Activated CD4-positive, CD25-positive, alpha-beta regulatory T cell treated with anti-CD3 and anti-CD28 coated beads, Interleukin-2, amount 50 U/mL, for 24 hours (primary cell): ENCODE results near the gene KIF18B.

Source experiments
- ATAC-seq, 2 donors: fragments of 150-1000 bp; cut with Tn5 transposase; one replicate each; pipeline ENCODE4 v1.10.0; 2021; ENCODE audit warnings: mild to moderate bottlenecking in 1 of 2, moderate library complexity in 1 of 2

KIF18B gene

DNA sequence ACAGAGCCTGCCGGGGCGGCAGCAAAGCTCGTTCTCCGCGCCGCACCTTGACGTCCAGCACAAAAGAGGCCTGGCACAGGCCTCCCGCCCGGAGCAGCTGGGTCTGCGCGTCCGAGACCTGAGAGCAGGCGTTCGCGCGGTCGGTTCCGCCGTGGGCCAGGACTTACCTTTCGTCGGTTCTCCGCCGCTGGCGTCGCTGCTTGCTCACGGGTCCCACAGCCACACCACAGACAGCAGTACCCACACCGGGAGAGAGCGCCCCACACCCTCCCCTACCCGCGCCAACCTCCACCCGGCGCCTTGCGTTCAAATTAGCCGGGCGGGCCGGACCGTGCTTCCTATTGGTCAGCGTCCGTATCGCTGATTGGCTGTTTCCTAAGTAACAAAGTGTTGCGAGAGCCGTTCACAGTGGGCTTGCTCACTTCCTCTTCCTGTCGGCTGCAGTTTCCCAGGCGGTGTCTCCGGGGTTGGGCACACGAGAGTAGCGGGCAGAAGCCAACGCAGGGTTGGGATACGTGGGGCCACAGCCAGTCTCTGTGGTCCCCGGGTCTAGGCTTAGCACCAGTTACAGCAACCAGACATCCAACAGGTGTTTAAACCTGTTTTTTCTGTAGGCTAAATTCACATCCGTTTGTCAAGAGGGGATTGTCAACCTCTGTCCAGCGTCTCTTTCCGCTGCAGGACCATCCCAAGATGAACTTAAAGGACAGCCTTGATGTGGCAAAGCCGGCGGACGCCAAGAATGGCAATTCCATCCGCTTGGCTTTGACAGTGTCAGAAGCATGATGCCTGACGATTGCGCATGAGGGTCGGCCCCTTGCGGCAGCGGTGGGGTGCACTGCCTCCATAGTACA is at the start of gene KIF18B:
Gene KIF18B, minus strand, starts transcription at position 313 of the 854 bp plus-strand sequence. CDS start 11,429 bp downstream, outside the sequence.
- peak; percentile 100 for ATAC-seq

DNA sequence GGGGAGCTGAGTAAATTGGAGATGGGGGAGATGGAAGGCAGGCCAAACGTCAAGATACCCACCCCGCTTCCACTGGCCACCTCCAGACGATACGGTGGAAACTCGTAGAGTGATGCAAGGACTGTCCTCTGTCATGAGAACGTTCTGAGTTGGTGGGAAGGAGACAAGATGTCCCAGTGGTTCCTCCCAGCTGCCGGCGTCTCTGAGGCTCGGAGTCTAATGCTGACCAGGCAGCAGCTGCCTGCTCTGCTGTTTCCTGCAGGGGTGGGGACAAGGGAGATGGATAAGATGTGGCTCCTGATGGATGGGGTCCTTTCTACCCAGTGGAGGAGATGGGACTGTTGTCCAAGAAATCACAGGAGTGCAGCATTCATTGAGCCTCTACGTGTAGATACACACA is 48.7 kb upstream of the KIF18B start:
- ATAC-seq: no peak

DNA sequence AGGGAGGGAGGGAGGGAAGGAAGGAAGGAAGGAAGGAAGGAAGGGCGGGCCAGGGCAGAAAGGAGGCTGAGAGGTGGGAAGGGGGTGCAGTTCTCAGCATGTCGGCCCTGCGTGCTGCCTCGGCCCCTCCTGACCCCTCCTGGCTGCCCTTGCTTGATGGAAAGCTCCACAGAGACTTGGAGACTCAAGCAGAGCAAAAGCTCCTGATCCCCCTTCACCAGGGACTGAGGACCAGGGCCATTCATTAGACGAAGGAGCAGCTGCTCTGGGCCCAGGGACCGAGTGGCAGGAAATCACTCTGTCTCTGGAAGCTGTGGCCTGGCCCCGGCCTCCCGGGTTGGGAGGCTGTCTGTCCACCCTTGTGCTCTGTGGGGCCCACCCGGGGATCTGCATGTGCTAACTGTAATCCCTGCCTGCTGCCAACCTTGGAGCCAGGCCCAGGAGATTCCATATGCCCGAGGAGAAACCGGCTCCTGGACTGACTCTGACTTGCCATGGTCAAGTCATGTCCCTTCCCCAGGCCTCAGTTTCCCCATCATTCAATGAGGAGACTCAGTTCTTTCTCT is 47.9 kb upstream of the KIF18B start:
- no peak for ATAC-seq

DNA sequence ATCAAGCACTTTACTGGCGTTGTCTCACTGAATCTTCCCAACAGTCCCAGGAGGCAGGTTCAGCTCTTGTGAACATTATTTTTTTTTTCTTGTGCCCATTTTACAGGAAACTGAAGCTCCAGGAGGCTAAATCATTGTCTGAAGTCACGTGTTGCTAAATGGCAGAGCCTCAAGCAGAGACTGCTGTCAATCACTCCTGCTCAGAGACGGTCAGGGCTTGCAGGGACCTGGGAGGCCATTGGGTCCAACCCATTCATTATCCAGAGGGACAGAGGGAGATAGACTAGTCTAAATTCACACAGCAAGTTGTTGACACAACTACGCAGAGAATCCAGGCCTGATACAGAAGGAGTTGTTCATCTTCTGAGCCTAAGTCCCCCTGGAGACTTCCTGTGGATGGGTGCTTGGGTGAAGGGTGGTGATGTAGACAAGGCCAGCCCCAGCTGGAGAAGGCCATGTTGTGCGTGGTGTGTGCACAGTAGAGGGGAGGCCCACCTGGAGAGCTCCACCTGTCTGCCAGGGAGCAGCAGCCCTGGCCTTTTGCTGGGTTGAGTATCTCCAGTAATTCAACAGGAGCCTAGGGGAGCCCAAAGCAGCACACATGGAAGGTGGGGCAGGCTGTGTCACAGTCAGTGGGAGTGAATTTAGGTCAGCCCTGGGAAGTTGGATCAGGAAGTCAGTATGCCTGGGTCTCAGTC is 44.8 kb upstream of the KIF18B start:
- no peak for ATAC-seq

DNA sequence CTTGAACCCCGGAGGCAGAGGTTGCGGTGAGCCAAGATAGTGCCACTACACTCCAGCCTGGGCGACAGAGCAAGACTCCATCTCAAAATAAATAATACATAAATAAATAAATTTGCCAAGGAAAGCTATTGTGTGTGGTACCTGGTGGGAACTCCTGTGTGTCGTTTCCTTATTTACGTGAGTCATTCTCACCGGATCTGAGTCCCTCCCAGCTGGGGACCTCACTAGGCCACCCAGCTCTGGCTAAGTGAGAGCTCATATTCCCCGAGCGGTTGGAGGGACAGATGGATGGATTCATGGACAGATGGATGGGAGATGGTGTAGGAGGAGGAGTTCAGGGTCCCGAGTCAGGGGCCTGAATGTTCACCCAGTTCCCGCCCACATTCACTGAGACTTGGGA is 43.4 kb upstream of the KIF18B start:
- no peak for ATAC-seq

DNA sequence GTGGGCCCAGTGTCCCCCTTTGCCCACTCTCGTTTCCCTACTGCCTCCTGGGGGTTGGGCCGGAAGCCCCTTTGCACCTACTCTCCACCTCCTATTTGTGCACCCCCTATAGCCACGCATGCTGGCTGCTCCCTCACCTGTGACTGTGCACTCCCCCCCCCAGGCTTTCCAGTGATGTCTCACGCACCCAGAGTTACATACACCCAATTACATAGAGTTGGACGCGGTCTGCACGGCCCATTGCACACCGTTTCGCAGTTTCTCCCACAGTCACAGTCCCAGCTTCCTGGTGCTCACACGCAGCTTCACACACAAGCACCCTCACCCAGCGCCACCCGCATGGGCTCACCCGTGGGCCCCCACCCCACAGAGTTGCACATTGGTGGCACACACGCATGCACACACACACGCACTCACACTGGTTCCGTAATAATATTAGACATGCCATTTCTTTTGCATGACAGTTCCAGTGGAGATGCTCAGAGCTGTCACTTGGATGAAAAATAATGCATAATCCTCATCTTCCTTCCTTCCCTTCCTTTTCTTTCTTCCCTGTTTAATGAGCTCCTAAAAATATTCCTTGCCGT is 42.1 kb upstream of the KIF18B start:
- ATAC-seq: no peak

DNA sequence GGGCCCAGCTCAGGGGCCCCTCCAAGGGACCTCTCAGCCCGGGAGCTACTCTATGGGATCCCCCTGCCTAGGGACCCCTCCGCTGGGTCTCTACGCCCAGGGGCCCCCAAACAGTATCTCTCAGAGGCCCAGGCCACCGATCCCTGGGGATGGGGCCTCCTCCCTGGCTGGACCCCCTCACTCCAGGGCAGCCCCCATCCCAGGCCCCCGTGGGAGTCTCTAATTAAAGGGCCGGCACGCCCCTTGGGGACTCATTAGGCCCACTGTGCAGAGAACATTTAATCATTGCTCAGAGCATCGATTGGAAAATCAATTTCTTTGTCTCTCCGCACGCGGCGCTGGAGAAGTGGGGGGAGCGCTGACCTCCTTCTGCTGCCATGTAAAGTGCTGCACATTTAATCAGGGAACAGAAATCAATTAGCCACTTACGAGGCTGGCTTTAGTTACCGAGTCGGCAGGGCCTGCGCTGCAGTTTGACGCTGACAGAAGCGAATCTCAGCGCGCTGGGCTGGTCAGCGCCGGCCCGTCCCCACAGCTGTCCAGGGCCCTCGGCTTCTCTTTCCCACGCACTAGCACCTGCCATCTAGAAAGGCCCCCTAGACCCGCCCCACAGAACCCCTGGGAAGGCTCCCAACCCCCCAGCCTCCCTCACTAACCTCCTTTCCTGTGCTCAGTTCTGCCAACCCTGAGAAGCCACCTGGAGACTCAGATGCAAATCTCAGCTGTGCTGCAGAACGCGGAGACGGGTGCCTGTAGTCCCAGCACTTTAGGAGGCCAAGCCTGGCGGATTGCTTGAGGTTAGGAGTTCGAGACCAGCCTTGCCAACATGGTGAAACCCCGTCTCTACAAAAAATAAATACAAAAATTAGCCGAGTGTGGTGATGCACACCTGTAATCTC is 40.7 kb upstream of the KIF18B start:
- no peak for ATAC-seq

DNA sequence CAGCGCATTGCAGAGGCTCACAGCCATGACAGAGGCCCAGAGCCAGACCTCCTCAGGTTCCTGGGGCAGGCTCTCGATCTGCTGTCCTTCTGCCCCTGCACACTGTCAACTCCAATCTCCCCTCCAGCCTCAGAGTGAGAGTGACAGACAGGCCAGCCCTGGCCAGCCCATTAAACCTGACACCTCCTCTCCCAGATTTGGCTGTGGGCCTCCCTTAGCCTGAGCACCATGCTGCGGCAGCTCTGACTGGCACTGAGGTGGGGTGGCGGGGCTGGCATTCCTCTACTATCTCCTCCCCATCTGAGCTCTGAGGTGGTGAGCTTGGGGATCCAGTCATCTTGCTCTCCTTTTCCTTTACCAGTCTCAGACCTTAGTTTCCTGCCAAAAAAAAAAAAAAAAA is 36.0 kb upstream of the KIF18B start:
- no peak for ATAC-seq

DNA sequence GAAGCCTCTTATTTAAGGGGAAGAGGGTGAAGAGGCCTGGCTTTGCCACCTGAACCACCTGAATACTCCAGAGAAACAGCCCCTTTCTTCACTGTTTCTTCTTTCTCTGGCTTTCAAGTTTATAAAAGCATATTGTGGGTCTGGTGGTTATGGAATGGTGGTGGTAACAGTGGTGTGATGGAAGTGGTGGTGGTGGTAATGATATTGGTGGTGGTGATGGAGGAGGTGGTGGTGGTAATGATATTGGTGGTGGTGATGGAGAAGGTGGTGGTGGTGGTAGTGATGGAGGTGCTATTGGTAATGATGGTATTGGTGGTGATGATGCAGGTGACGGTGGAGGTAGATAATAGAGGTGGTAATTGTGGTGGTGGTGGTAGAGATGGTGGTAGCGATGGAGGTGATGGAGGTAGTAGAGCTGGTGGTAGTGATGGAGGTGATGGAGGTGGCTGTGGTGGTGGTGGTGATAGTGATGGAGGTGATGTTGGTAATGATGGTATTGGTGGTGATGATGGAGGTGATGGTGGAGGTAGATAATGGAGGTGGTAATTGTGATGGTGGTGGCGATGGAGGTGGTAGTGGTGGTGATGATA is 34.6 kb upstream of the KIF18B start:
- ATAC-seq: no peak

DNA sequence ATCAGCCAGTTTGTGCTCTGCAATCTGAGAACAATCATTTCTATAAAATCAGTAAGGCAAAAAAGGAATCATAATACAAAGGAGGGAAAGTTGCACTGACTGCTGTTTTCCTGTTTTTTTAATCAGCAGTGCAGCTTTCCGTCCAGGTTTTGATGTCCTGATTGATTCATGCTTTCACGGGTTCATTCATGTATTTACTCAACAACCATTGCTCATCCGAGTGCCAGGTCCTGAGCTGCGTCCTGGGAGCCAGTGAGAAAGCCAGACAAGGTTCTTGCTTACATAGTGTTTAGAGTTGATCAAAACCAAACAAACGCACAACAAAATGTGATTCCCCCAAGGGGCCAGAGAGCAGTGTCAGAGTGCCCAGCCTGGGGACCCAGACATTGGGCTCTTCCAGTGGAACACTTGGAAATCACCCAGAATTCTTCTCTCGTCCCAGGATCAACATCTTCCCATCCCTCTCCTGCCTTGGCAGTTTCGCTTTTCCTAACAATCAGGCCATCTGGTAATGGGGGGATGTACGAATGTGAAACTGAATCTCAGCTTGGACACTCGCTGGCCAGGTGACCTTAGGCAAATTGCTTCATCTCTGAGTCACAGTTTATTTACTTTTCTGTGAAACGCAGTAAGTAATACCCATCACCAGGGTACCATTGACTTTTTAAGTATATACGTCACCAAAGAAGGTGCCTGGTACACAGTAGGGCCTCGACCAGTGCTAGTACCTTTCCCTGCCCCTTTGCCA is 33.8 kb upstream of the KIF18B start:
- ATAC-seq: no peak

DNA sequence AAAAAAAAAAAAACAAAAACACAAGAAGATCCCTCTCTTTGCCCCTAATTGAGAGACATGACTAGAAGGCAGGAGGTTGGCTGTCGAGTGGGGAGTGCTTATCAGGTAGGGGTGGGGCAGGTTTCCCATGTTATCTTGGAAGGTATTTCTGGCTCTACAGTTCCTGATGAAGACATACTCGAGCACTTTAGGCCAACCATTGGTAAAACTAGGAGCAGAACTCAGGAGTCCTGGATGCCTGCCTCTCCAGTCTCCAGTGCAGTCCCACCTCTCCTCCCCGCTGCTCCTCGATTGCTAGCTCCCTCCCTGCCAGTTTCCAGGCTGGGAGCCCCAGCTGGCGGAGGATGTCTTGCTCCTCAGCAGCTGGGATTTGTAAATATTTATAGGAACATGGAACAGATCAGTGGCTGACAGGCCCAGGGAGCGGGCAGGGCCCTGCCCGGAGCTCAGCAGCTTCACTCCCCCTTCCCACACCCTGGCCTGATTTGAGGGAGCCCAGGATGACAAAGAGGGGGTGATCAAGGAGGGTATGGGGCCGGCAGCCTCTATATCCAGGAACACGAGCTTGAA is 31.9 kb upstream of the KIF18B start:
- no peak for ATAC-seq

DNA sequence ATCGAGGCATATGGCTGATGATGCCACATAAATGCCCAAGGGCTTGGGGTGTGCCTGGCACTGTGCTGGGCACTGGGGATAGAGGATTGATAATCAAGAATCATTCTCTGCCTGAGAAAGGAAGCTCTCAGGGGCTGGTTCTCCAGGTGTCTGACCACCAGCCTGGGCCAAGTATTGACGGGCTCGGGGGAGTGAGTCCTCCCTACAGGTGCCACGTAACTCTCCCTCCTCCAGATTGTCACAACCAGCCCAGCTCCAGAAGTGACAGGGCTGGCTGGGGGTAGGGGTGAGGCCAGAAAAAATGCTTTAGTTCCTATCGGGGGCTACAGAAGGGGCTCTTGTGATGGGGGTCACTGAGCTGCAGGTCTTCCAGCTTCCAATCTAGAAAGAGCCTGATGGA is 31.2 kb upstream of the KIF18B start:
- ATAC-seq: no peak

DNA sequence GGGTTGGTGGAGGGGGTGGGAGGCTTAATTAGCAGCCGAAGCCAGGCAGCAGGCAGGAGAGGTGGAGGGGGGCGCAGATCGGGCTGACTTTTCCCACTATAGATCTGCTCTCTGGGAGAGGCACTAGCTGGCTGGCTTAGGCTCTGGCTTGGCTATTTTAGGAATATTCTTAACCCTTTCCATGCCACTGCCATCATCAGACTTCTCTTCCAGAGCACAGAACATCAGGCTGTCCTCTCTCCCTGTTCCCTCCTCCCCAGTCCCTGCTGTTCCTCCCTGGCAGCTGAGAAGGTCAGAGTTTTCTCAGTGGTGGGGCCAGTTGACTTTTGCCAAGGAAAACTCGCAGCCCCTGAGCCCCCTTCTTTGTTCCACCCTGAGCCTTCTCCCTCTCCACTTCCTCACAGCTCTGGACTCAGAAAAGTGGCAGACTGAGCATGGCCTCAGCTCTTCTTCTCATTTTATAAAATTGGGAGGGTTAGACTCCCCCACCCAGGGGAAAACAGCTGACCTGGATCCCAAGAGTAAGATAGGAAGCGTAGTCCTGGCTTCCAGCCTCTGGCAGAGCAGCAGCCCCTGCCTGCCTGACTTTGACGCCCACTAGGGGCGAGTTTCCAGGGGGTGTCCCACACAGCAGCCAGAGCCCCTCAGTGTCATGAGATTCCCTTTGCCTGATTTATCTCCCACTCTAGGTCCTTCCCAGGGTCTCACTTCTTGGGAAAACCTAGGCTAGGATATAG is 30.4 kb upstream of the KIF18B start:
- ATAC-seq: no peak

DNA sequence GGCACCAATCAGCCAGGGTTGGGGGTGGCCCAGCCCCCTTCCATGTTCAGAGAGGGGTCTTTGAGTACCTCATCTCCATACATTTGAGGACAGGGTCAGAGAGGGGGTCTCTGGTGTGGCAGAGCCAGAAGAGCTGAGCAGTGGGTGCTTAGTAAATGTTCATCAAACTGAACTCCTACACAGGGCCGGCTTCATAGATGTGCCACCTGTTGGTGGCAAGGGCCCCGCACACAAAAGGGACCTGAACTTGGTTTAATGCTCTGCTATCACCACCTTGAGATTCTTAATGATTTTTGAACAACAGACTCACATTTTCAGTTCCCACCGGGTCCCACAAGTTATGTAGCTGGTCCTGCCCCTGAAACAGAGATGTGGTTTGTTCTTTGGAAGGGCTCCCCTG is 29.5 kb upstream of the KIF18B start:
- ATAC-seq: no peak

DNA sequence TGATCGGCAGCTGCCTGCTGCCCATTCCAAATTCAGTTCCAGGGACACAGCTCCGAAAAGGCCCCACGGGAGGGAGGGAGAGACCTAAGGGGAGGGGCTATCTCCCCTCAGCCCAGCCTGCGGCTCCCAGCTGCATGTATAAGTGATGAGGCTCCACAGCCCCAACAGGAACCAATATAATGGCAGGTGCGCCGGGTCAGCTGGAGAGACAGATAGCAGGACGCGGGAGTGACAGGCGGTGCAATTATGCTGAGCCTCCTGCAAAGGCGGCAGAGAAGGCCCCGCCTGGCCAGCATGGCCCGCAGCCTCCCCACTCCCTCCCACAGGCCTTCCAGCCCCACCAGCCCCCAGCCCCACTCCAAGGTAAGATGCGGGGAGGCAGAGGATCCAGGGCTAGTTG is 28.6 kb upstream of the KIF18B start:
- ATAC-seq: no peak

DNA sequence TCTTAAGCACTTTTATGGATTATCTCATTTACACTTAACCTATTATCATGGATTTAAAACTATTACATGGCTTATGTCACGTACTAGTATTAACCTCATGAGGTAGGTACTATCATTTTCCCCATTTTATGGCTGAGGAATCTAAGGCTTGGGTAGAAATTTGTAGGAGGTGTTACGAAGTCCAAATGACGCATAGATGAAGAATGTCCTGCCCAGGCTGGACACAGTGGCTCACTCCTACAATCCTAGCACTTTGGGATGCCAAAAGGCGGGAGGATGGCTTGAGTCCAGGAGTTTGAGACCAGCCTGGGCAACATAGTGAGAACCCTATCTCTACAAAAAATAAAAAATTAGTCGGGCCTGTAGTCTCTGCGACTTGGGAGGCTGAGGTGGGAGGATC is 25.4 kb upstream of the KIF18B start:
- ATAC-seq: no peak

DNA sequence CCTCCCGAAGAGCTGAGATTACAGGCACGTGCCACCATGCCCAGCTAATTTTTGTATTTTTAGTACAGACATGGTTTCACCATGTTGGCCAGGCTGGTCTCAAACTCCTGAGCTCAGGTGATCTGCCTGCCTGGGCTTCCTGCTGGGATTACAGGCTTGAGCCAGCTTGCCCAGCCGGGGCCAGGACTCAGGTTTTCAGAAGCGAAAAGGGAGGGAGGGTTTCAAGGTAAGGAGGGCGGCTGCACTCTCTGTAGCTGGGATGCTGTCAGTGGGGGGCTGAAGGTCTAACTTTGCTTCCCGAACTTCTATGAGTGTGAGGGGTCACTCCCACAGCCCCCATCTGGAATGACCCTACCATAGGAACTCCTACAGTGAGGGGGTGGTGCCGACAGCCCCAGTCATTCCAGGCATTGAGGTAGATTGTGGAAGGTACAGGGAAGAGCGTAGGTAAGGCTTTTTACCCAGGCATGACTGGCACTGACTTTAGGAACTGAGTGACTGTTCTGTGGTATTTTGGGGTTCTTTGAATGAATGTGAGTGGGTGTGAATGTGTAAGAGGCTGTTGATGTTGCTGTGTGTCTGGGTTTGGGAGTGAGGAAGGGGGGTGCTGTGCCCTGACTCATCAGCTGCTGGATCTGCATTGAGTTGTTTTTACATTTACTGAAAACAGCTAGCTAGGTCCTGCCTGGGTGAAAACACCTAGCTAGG is 24.4 kb upstream of the KIF18B start:
- peak; percentile 84 for ATAC-seq

DNA sequence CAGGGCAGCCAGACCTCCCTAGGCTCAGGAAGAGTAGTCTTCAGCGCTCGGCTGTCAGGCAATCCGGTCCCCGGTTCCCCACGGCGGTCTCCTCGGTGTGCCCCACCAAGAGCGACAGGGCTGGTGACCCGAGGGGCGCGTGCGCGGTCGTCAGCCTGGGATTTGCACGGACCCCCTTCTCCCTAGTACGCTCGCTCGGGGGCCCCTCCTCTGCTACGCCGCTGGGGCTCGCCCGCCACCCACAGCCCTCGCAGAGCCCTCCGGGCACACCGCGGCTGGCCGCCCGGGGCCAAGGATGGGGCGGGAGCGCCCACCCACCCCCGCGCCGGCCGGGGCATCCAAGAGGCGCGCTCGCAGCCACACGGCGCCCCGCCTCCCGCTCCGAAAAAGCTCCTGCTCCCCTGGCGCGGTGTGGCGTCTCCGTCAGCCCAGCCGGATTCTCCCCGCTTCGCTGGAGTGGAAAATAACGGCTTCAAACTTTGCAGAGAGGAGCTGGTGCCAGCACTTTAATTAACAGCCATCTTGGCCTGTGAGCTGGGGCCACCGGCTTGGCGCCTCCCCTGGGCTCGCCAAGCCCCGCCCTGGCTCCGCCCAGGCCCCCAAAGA is 22.7 kb upstream of the KIF18B start:
- no peak for ATAC-seq

DNA sequence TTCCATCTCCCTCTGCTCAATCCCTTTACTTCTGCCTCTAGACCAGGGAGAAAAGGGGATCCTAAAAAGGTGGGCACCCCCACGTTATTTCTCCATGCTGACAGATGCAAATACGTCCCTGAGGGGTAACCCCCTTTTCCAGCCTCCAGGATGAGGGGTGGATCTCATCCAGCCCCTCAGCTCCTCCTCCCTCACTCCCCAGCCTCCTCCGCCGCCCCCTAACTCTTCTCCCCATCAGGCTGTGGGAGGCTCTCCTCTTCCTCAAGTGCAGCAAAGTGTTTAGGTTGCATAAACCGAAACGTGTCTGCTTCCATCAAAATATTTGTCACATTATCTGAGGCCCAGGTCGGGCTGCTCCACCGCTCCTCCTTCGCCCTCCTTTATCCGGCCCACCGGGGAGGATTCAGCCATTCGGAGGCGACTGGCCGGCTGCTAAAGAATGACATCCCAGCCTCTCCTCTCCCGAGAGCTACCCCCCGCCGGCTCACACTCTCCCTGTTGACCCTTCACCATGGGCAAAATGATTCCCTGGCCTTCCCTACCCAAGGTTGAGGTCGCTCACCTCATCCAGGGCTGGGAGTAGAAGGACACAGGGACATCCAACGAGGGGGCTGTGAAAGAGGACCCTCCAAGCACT is 21.7 kb upstream of the KIF18B start:
- no peak for ATAC-seq
